HL-60 (cell line): ENCODE data around the gene EMD.

Experiments used
- DNase-seq, 2 experiments: peaks; one replicate each; pipeline ENCODE4 v3.0.0-alpha.2; 2010 to 2020; ENCODE audit warnings: low read depth in 1 of 2, low spot score in 1 of 2
- H3K27ac ChIP-seq: fragments of 250-450 bp; sonication (Bioruptor Pico); replicated peaks from 2 replicates; pipeline ENCODE4 v1.5.1; 2020; ENCODE audit warnings: mild to moderate bottlenecking, moderate library complexity
- H3K27me3 ChIP-seq: fragments of 250-450 bp; sonication (Bioruptor Pico); 2 replicates; pipeline ENCODE4 v1.5.1; 2021; ENCODE audit warnings: mild to moderate bottlenecking, moderate library complexity; ENCODE audit not compliant: insufficient read depth, poor library complexity, severe bottlenecking
- H3K4me3 ChIP-seq: replicated peaks from 2 replicates; pipeline ENCODE4 v1.5.1; 2011; ENCODE audit warnings: mild to moderate bottlenecking, control low read depth, low read length; ENCODE audit not compliant: insufficient read depth
- GABPA ChIP-seq: IDR thresholded peaks from 2 replicates; pipeline ENCODE4 v1.6.1; 2012; ENCODE audit warnings: low read depth
- POLR2AphosphoS5 ChIP-seq: IDR thresholded peaks from 2 replicates; pipeline ENCODE4 v1.6.1; 2012; ENCODE audit warnings: low read depth
- SPI1 ChIP-seq: IDR thresholded peaks from 2 replicates; pipeline ENCODE4 v1.6.1; 2012; ENCODE audit warnings: low read depth, mild to moderate bottlenecking, borderline replicate concordance
- TF ChIP-seq, protein P1 (sequence below): IDR thresholded peaks from one replicate; pipeline ENCODE4 v1.5.1; 2011; ENCODE audit warnings: low read length, control low read depth, inconsistent platforms; ENCODE audit not compliant: insufficient read depth
- TF ChIP-seq, protein P2 (sequence below): IDR thresholded peaks from 2 replicates; pipeline ENCODE4 v1.6.1; 2012; ENCODE audit warnings: low read depth; ENCODE audit not compliant: insufficient replicate concordance

The EMD gene

DNA sequence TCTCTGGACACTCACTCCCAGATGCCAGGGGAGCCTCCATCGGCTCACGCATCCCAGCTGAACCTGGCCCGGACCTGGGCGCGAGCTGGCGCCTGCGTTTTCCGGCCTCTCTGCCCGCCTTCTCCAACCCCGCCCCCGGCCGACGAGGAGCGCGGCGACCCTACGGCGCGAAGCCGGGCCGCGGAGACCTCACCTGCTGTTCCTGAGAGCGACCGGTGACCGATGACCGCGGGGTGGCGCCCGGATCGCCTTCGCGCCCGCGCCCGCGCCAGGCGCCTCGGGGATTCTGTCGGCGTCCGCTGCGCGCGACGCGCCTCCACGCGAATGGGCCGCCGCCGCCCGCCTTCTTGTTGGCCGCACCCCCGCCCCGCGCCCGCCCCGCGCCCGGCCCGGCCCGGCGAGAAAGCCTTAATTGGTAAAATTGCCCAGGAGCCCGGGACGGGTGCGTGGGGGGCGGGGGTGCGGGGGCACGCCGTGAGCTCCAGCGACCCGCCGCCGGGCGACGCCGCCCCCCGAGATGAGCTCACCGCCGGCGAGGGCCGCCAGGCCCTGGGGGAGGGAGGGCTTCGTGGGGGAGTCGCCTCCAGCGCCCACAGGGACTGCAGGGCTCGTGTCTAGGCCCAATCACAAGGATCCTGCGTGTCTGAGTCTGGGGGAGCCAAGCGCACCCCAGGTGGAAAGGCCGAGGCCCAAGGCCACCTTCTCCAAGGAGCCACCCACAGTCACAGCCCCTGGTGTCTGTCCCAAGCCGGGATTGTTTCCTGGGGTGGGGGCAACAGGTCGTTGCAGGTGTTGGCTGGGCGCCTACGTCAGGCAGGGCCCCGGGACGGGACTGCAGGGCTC, 4.6 kb upstream of the EMD start, which contains the start of gene FLNA:
Gene FLNA (minus strand): TSS at position 322 of the 843 bp plus-strand sequence. CDS start 3,389 bp downstream, outside the sequence.
- no peak within 1 kb of the TSS for H3K4me3 ChIP-seq
- DNase-seq, result no peak
- TF ChIP-seq POLR2AphosphoS5 (no peak), GABPA (no peak)
- TF ChIP-seq, protein P1, sequence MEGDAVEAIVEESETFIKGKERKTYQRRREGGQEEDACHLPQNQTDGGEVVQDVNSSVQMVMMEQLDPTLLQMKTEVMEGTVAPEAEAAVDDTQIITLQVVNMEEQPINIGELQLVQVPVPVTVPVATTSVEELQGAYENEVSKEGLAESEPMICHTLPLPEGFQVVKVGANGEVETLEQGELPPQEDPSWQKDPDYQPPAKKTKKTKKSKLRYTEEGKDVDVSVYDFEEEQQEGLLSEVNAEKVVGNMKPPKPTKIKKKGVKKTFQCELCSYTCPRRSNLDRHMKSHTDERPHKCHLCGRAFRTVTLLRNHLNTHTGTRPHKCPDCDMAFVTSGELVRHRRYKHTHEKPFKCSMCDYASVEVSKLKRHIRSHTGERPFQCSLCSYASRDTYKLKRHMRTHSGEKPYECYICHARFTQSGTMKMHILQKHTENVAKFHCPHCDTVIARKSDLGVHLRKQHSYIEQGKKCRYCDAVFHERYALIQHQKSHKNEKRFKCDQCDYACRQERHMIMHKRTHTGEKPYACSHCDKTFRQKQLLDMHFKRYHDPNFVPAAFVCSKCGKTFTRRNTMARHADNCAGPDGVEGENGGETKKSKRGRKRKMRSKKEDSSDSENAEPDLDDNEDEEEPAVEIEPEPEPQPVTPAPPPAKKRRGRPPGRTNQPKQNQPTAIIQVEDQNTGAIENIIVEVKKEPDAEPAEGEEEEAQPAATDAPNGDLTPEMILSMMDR, result no peak
- TF ChIP-seq, protein P2, sequence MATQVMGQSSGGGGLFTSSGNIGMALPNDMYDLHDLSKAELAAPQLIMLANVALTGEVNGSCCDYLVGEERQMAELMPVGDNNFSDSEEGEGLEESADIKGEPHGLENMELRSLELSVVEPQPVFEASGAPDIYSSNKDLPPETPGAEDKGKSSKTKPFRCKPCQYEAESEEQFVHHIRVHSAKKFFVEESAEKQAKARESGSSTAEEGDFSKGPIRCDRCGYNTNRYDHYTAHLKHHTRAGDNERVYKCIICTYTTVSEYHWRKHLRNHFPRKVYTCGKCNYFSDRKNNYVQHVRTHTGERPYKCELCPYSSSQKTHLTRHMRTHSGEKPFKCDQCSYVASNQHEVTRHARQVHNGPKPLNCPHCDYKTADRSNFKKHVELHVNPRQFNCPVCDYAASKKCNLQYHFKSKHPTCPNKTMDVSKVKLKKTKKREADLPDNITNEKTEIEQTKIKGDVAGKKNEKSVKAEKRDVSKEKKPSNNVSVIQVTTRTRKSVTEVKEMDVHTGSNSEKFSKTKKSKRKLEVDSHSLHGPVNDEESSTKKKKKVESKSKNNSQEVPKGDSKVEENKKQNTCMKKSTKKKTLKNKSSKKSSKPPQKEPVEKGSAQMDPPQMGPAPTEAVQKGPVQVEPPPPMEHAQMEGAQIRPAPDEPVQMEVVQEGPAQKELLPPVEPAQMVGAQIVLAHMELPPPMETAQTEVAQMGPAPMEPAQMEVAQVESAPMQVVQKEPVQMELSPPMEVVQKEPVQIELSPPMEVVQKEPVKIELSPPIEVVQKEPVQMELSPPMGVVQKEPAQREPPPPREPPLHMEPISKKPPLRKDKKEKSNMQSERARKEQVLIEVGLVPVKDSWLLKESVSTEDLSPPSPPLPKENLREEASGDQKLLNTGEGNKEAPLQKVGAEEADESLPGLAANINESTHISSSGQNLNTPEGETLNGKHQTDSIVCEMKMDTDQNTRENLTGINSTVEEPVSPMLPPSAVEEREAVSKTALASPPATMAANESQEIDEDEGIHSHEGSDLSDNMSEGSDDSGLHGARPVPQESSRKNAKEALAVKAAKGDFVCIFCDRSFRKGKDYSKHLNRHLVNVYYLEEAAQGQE, result no peak
- H3K27ac ChIP-seq, result no peak within 1 kb of the TSS
- H3K27me3 ChIP-seq, result no peaks in the 10 kb centered on the region

GRCh38 chrX:154375156-154375504, 4.0 kb upstream of the EMD start:
- DNase-seq, result no peak
- Histone ChIP-seq H3K27me3 (no peaks in the 10 kb centered on the region), H3K4me3 (no peak overlapping the region), H3K27ac (no peak overlapping the region)
- TF ChIP-seq, protein P1, result no peak
- TF ChIP-seq, protein P2, result no peak
- TF ChIP-seq GABPA (no peak), SPI1 (no peak), POLR2AphosphoS5 (no peak)

GRCh38 chrX:154376774-154377173, 2.3 kb upstream of the EMD start:
- TF ChIP-seq GABPA, result no peak
- no peak for TF ChIP-seq POLR2AphosphoS5
- TF ChIP-seq, protein P1, result no peak
- TF ChIP-seq, protein P2, result no peak
- no peak for TF ChIP-seq SPI1
- DNase-seq, result no peak
- H3K27ac ChIP-seq, result no peak overlapping the region
- H3K27me3 ChIP-seq, result no peaks in the 10 kb centered on the region
- H3K4me3 ChIP-seq, result no peak overlapping the region
